GM21528 (cell line): ENCODE results near the gene MLLT10.

Source experiments
- ATAC-seq: cut with Tn5 transposase; IDR thresholded peaks from one replicate; pipeline ENCODE4 v1.9.1; 2021; ENCODE audit warnings: mild to moderate bottlenecking, moderate library complexity; ENCODE audit not compliant: unreplicated experiment, low FRiP score

The MLLT10 gene

DNA sequence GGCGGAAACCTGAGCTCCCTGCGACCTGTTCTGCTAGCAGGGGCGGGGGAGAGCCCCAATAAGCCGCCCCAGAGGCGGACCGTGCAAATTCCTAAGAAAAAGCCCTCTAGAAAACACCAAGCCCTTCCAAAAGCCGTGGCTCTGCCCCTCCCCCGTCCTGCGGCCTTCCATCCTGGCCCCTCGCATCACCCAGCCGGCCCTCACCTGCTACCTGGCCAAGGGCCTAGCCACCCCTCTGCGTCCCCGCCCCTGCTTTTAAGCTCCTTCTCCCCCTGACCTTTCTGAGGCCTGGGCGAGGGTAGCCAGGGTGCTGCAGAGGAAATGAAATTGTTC, 33.5 kb upstream of the MLLT10 start:
- no peak for ATAC-seq

- no peak for ATAC-seq
These were observed 32.9 kb upstream of the MLLT10 start for GRCh38 chr10:21501091-21501490.

DNA sequence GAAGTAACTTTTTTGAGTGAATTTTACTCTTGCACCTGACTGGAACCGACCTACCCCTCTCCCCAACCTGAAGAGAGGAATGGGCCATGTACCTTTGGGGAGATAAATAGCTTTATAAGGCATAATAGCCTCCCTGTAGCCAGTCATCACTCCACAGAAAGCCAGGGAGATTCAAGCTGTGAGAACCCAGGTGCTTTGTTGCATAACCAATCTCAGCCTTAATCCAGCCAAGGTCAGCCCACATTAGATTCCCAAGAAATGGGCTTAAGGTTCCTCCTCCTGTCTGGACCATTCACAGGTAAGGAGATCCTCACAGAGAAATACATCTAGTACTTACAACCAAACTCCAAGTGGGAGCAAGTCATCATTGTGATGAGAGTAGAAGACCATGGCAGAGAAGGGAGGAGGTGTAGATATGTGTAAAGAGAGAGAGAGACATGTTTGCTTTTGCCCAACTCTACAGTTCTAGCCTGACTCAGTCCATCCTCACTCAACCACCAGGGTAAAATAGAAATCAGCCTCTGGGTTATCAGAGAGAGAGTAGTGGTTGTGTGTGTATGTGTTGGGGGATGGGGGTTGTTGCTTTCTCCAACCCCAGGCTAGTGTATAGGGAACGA, 32.2 kb upstream of the MLLT10 start:
- ATAC-seq, result no peak

DNA sequence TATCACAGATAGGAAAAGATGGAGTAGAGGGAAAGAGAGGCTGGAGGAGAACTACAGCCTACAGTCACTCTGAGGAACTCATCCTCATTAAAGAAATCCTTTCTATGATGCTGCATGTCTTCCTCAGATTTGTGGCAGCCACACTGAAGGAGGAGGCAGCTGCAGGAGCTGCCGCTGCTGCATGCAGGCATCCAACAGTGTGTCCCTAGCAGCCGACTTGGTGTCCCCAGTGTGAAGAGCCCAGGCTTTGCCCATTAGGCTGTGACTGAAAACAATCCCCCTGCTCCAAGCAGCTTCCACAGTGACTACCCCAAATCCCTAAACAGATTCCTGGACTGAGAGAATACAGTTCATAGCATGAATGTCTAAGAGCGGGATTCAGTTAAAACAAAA, 31.7 kb upstream of the MLLT10 start:
- no peak for ATAC-seq

GRCh38 chr10:21503542-21503941, 30.5 kb upstream of the MLLT10 start:
- no peak for ATAC-seq

- no peak for ATAC-seq
These were observed 28.2 kb upstream of the MLLT10 start for GRCh38 chr10:21505711-21506278.

DNA sequence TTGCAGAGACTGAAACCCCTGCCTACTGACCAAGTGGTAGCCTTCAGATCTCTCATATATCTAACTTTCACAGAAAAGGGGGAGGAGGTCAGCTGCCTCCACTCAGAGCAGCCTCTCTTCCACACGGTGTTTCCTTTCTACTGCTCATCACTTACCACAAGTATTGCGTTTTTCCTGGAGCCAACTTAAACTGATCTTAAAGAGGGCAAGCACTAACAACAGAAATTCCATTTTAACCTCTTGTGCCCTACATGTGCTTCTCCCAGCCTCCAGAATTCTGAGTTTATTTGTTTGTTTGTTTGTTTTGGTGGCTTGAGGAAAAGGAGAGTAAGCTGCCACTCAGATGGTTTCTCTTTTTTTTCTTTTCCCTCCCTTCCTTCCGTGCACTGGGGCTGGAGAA, 27.7 kb upstream of the MLLT10 start:
- no peak for ATAC-seq

- ATAC-seq, result no peak
These were observed 26.9 kb upstream of the MLLT10 start for GRCh38 chr10:21507150-21507549.

- ATAC-seq, result no peak
These were observed 25.2 kb upstream of the MLLT10 start for GRCh38 chr10:21508706-21509331.

GRCh38 chr10:21509341-21510240, 24.4 kb upstream of the MLLT10 start:
- no peak for ATAC-seq

GRCh38 chr10:21510241-21511094, 23.6 kb upstream of the MLLT10 start:
- ATAC-seq, result no peak

DNA sequence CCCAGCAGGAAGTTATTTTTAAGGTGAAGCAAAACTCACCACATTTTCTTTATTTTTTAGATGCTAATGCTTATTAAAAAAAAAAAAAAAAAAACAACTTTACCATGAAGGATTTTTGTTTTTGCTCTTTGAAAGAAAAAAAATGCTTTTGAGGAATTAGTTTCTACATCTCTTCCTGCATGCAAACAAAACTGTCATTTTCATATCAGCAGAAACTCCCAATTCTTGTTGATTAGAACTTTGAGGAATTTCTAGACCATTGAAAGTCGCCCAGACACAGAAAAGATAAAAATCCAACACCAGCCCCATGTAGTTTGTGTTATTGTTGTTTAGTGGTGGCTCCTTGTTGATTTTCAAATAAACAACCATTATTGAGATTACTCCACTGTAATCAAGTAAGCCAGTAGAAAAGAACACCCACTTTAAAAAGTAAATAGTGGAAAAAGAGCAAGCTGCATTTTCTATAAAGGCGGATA, 22.9 kb upstream of the MLLT10 start:
- no peak for ATAC-seq

DNA sequence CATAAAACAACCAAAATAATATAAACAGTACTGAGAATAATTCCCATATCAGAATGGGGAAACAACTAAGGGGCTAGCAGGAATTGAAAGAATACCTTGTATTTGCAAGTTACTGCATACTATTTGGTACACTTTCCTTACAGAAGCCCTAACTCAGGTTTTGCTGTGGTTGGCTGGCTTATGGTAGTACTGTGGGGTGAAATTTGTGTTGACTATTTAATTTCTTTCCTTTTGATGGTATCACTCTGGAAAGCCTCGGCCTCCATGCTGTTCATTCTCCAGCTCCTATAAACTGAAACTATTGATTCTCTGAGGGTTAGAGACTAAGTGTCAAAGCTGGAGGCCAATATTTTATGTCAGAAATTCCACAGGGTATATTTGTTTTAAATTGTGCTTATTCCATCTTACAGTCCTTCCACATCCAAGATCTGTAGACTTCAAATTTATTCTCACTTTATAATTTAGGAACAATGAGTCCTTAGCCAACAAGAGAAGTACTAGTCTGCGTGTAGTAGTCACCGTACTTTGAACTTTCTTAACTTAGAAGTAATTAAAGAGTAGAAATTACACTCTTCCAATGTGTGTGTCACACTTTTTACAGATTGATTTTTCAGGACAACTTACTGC, 22.0 kb upstream of the MLLT10 start:
- ATAC-seq, result no peak

- no peak for ATAC-seq
These were observed 21.2 kb upstream of the MLLT10 start for GRCh38 chr10:21512573-21513404.

DNA sequence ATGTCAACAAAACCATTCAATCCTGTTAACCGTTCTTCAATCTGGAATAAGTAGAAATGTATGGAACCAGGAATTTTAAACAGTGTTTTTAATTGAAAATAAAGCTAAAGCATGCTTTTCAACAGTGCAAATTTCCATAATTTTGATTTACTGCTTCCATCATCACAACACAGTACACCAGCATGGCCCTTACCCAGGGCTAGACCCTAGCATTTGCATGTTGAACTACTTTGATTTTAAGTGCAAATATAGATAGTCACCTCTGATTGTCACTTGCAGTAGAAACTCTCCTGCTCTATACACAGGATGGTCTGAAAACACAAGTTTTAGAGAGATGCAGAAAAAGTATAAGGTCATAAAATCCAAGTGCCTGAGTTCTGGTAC, 20.6 kb upstream of the MLLT10 start:
- no peak for ATAC-seq

- ATAC-seq, result no peak
These were observed 19.8 kb upstream of the MLLT10 start for GRCh38 chr10:21514129-21514817.

GRCh38 chr10:21514818-21515351, 19.1 kb upstream of the MLLT10 start:
- no peak for ATAC-seq
